Measurements from ENCODE around the gene OXT. TPM values are rescaled to one million over a fixed set of nuclear protein-coding genes. Genes with fewer than 3 reads are reported as not detected.
"Not testable (repeated sequence)": the region's sequence is repeated elsewhere in the genome, so short reads cannot be mapped to it uniquely, and the experiment has no call there.

The OXT gene
- total and polyA plus RNA-seq, 2 donors (not counting 3 experiments of a cell fraction or from before 2014, with no cell fraction given), result not detected

GRCh38 chr20:3059489-3059888 lies 11.9 kb upstream of the OXT start:
- POLR2A ChIA-PET, result no interaction called here
- H3K9ac ChIP-seq (replicated peaks; ENCODE audit: extremely low read depth, insufficient read depth, low read length), result no peak overlapping the region
- no peaks in the 10 kb centered on the region for H3K4me1 ChIP-seq (ENCODE audit: control insufficient read depth, extremely low read depth, insufficient read depth, low read length)
- no peaks in the 10 kb centered on the region for H3K9me1 ChIP-seq (replicated peaks; ENCODE audit: control insufficient read depth, extremely low read depth, insufficient read depth, low read length)
- H3K27ac ChIP-seq (ENCODE audit: insufficient read depth, low read depth, low read length), result no peak overlapping the region
- no peaks in the 10 kb centered on the region for H3K79me2 ChIP-seq (ENCODE audit: control insufficient read depth, insufficient read depth, low read length)
- no peak overlapping the region for H3K4me3 ChIP-seq (replicated peaks in 1 of 3; ENCODE audit: insufficient read depth in 1 of 3, low read depth in 1 of 3, low read length in 3 of 3)
- H3K27me3 ChIP-seq (ENCODE audit: control insufficient read depth in 2 of 2, insufficient read depth in 2 of 2, low read length in 2 of 2), result no peaks in the 10 kb centered on the region
- no peak overlapping the region for H3K4me2 ChIP-seq (ENCODE audit: insufficient read depth, low read length)
- H3K9me3 ChIP-seq (replicated peaks; ENCODE audit: control insufficient read depth, insufficient read depth, low read length), result no peaks in the 10 kb centered on the region
- dilution Hi-C loops (cut with MboI; ENCODE audit: extremely low pct_ligation_motif_present, low sequenced_read_pairs) (no loop called here), intact Hi-C loops (cut with micrococcal nuclease) (no loop called here)
- no peaks in the 10 kb centered on the region for H4K20me1 ChIP-seq (replicated peaks; ENCODE audit: control insufficient read depth, extremely low read depth, insufficient read depth, low read length)
- BruUV-seq (replicated peaks), result no TSS peak
- TF ChIP-seq MAX (IDR thresholded peaks at IDR 0.05; ENCODE audit: insufficient read depth, insufficient read length) (no peak), GATA2 (IDR thresholded peaks at IDR 0.05; ENCODE audit: insufficient read depth, insufficient read length, low read depth, low read length) (no peak), FOS (IDR thresholded peaks at IDR 0.05; ENCODE audit: borderline replicate concordance, insufficient read depth, low read length) (no peak)
- TF ChIP-seq, protein P1, sequence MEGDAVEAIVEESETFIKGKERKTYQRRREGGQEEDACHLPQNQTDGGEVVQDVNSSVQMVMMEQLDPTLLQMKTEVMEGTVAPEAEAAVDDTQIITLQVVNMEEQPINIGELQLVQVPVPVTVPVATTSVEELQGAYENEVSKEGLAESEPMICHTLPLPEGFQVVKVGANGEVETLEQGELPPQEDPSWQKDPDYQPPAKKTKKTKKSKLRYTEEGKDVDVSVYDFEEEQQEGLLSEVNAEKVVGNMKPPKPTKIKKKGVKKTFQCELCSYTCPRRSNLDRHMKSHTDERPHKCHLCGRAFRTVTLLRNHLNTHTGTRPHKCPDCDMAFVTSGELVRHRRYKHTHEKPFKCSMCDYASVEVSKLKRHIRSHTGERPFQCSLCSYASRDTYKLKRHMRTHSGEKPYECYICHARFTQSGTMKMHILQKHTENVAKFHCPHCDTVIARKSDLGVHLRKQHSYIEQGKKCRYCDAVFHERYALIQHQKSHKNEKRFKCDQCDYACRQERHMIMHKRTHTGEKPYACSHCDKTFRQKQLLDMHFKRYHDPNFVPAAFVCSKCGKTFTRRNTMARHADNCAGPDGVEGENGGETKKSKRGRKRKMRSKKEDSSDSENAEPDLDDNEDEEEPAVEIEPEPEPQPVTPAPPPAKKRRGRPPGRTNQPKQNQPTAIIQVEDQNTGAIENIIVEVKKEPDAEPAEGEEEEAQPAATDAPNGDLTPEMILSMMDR (IDR thresholded peaks at IDR 0.05; ENCODE audit: extremely low read depth in 1 of 2, insufficient read depth in 1 of 2, low read depth in 1 of 2, low read length in 2 of 2), result no peak
- no peak overlapping the region for H2AFZ ChIP-seq (ENCODE audit: low read depth, low read length)
- CTCF ChIA-PET, result no interaction called here
- no peaks in the 10 kb centered on the region for H3K36me3 ChIP-seq (ENCODE audit: control insufficient read depth in 2 of 2, extremely low read depth in 1 of 2, insufficient read depth in 2 of 2, low read length in 2 of 2)
- DNase-seq (ENCODE audit: low read depth, low spot score), result no peak
- FAIRE-seq, result no peak

DNA sequence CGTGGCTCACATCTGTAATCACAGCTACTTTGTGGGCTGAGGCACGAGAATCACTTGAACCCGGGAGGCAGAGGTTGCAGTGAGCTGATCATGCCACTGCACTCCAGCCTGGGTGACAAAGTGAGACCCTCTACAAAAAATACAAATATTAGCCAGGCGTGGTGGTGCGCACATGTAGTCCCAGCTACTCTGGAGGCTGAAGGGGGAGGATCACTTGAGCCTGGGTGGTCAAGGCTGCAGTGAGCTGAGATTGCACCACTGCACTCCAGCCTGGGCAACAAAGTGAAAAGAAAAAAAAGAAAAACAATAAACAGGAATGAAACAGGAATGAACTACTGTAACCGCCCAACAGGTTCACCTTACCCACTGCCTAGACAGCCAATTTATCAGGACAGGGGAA lies 7.3 kb upstream of the OXT start:
- H4K20me1 ChIP-seq (replicated peaks; ENCODE audit: control insufficient read depth, extremely low read depth, insufficient read depth, low read length); H3K27me3 ChIP-seq (ENCODE audit: control insufficient read depth in 2 of 2, insufficient read depth in 2 of 2, low read length in 2 of 2); POLR2A ChIA-PET; H3K4me1 ChIP-seq (ENCODE audit: control insufficient read depth, extremely low read depth, insufficient read depth, low read length); DNase-seq (ENCODE audit: low read depth, low spot score); H3K9me1 ChIP-seq (replicated peaks; ENCODE audit: control insufficient read depth, extremely low read depth, insufficient read depth, low read length); H3K79me2 ChIP-seq (ENCODE audit: control insufficient read depth, insufficient read depth, low read length); dilution Hi-C loops (cut with MboI; ENCODE audit: extremely low pct_ligation_motif_present, low sequenced_read_pairs); H2AFZ ChIP-seq (ENCODE audit: low read depth, low read length); BruUV-seq (replicated peaks); H3K9me3 ChIP-seq (replicated peaks; ENCODE audit: control insufficient read depth, insufficient read depth, low read length); H3K4me2 ChIP-seq (ENCODE audit: insufficient read depth, low read length); H3K27ac ChIP-seq (ENCODE audit: insufficient read depth, low read depth, low read length); H3K36me3 ChIP-seq (ENCODE audit: control insufficient read depth in 2 of 2, extremely low read depth in 1 of 2, insufficient read depth in 2 of 2, low read length in 2 of 2); H3K4me3 ChIP-seq (replicated peaks in 1 of 3; ENCODE audit: insufficient read depth in 1 of 3, low read depth in 1 of 3, low read length in 3 of 3); intact Hi-C loops (cut with micrococcal nuclease); H3K9ac ChIP-seq (replicated peaks; ENCODE audit: extremely low read depth, insufficient read depth, low read length); FAIRE-seq: not testable (repeated sequence)
- CTCF ChIA-PET, result interaction anchor here (3.5 kb wide), 1 partner anchor 10 kb away, joined by 17 read pairs; no protein-coding TSS in a partner anchor

All from endothelial cell of umbilical vein (primary cell).